HG03066 (cell line): ENCODE measurements around the gene SIK2.

ENCODE experiments used
- ATAC-seq: cut with Tn5 transposase; IDR thresholded peaks from one replicate; pipeline ENCODE4 v1.9.1; 2021; ENCODE audit warnings: low read depth; ENCODE audit not compliant: unreplicated experiment

Gene SIK2

DNA sequence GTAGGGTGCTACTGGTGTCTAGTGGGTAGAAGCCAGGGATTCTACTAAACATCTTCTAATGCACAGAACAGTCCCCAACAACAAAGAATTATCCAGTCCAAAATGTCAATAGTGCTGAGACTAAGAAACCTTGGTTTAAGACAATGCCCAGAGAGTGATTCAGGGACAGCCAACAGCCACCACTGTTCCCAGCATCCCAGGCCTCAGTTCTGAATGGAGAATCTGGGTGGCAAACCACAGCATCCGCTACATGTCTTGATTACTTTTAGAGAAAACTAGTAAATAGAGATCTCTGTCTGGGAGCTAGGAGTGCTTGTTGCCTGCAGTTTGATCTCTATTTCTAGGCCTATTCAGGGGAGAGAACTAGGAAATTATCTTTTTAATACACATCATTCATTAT, 20.9 kb upstream of the SIK2 start:
- ATAC-seq, result no peak

GRCh38 chr11:111582163-111582562, 20.1 kb upstream of the SIK2 start:
- ATAC-seq, result no peak

- ATAC-seq, result no peak
Observed at GRCh38 chr11:111582881-111583280, 19.4 kb upstream of the SIK2 start.

- ATAC-seq, result no peak
Observed at GRCh38 chr11:111585371-111585770, 16.9 kb upstream of the SIK2 start.

- peak; percentile 52 for ATAC-seq
Observed at GRCh38 chr11:111586388-111586831, 15.8 kb upstream of the SIK2 start.

DNA sequence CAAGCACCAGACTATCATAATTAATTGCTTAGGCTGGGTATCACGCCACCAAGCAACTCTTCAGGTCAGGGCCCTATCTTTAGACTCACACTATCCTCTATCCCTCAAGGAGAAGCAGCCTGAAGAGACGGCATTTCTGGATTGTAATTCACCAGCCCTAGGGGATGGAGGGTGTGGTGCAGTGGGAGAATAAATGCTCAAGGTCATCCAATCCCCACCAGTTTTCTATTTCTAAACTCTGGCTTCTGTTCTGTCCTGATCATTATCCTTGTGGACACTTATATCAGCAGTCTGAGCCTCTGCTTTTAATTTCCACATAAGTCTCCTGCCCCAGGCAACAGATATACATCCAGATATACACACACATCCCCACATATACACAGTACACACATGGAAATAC, 13.1 kb upstream of the SIK2 start:
- no peak for ATAC-seq

DNA sequence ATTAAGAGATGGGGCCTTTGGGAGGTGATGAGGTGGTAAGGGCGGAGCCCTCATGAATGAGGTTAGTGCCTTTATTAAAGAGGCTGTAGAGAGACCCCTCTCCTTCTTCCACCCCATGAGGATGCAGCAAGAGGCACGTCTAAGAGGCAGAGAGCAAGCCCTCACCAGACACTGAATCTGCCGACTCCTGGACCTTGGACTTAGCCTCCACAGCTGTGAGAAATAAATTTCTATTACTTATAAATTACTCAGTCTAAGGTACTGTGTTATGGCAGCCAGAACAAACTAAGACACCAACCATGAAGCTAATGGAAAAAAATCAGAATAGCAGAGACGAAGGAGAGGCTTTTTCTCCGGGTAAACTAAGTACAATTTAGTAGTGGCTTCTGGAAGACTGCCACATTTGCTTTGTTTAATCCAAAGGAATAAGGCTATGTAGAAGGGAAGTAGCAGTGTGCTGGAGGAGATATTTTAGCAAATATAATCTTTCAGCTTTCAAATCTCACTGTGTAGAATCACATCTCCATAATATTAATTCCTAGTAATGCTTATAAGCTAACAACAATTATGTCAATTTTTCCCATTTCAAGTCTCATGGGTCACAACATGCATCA, 12.3 kb upstream of the SIK2 start:
- no peak for ATAC-seq

DNA sequence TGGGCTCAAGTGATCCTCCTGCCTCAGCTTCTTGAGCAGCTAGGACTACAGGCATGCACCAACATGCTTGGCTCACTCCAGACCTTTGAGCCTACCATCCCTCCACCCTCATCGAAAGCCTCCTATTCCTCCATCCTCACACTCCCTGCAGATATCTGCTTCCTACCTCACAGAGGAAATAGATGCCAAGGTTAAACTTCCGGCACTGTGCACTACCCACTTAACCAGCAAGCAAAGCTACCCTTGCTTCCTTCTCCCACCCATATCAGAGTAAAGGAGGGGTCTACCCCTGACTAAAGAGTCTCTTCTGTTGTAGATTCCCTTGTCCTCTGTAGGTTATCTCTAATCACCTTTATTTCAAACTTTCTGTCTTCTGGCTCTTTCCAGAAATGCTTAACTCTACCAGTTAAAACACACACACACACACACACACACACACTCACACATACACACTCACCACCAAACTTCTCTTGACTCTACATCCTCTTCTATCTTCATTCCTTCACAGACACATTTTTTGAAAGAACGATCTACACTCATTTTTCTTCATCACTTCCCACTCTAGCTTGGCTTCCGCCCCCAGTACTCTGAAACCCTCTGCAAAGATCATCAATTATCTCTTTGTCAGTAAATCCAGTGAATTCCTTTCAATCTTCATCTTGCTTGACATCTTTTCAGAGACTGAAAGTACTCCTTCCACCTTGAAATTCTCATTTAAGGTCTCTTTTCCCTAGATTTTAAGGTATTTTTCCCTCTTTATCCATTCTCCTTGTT, 10.9 kb upstream of the SIK2 start:
- ATAC-seq, result no peak

DNA sequence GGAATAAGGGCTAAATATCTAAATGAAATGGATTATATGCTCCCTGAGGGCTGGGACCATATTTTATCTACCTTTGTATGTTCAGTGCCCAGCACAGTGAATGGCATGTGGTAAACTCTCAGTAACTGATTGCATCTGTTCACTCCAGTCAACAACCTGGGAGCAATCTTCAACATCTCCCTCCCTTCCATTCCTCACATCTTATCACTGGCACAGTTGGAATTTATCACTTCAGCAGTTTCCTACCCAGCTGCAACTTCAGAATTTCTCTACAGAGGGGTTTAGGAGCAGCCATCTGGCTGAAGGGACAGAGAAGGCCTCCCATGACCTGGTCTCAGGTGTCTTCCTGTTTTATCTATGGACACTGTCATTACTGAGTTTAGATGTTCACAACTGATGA, 9.8 kb upstream of the SIK2 start:
- ATAC-seq, result no peak

GRCh38 chr11:111596319-111596718, 5.9 kb upstream of the SIK2 start:
- ATAC-seq, result no peak

GRCh38 chr11:111598148-111598547, 4.1 kb upstream of the SIK2 start:
- ATAC-seq, result no peak

DNA sequence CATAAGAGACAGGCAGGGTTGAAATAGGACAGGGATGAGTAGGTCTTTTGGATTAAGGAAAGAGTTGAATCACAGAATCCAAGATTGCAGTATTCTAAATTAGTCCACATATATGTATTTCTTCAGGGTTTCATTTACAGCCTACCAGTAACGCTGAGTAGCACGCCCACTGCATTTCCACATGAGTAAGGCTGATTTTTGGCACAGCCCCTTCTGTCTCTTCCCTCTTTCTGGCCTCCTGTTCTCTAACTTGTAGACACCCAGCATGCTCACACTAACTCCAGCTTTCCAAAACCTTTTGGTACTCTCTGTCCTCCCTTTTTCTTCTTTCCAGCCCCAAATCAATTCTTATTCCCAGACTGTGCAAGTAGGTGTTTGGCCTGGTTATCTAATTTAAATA, 3.7 kb upstream of the SIK2 start:
- no peak for ATAC-seq

GRCh38 chr11:111601636-111601978, 642 bp upstream of the SIK2 start:
- no peak for ATAC-seq

- no peak for ATAC-seq
Observed at GRCh38 chr11:111602865-111603610, 789 bp downstream of the SIK2 start.

- no peak for ATAC-seq
Observed at GRCh38 chr11:111603611-111604130, 1.4 kb downstream of the SIK2 start.

GRCh38 chr11:111604392-111605009, 2.3 kb downstream of the SIK2 start:
- no peak for ATAC-seq

DNA sequence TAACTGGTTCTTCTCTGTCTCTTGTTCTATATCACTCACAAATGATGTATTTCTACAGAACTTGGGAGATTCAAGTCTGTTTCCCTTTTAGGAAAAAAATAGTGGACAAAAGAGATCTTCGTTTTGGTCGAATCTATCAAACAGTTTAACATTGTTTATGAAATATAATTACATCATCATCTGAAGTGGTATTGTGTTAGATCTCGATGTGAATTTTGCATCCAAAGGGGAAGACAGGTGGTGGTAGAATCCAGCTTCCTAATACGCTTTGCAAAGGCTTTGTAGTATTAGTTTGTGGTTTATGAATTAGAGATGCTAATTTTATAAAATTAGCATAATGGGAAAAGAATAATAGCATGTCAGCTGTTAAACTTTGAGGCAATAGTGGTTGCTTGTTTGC, 3.4 kb downstream of the SIK2 start:
- ATAC-seq, result no peak

DNA sequence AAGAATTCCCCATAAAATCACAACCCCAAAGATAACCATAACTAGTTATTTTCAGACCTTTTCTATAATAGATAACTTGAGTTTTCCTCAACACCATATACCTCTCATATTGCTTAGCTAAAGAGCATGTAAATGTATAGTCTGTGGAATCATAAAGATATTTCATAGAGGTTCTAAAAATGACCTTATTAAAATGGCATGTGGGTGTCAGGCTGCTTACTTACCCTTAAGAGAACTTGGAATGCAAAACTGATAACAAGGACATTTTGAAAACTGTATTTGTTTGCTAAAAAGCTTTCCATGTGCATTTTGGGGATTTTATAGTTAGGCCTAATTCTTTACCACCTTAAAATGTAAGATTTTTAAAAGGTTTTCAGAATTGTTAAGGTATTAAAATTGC, 4.7 kb downstream of the SIK2 start:
- no peak for ATAC-seq

DNA sequence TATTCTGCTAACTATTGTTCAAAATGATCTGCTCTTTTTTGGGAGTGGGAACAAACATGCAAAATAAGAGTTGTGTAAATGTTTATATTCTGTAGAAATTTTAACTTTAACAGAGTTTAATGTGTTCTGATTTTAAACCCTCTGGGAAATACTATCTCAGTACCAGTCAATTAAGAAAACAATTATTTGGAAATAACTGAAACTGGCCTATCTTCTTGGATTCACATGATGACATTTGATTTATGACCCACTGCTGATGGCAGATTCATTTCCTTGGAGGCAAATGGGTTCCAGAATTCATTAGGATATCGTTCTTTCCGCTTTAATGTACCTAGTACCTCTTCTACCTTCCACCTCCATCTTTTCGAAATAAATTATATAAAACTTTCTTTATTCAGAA, 5.5 kb downstream of the SIK2 start:
- ATAC-seq, result no peak

- no peak for ATAC-seq
Observed at GRCh38 chr11:111612224-111612623, 10.0 kb downstream of the SIK2 start.

DNA sequence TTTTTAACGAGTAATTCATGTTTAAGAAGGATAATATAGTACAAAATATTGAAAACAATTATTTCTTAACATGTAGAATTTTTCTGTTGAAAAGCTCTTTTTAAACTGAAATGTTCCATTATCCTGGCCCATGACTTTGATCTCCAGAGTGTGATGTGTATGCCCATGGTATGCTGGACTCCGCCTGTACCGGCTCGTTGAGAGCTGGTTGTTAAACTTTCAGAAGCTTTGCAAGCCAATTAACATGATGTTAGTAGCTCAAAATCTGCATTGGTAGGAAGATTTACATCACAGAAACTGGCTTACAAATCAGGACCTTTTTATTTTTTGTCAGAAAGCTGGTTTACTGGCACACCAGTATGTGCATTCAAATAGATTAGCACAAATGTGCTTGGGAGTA, 15.0 kb downstream of the SIK2 start:
- ATAC-seq, result no peak
